Glomerular visceral epithelial cell (primary cell): ENCODE measurements around the gene EFHD2.
"Not testable (repeated sequence)": the region's sequence is repeated elsewhere in the genome, so short reads cannot be mapped to it uniquely, and the experiment has no call there.

Source experiments
- DNase-seq: peaks from one replicate; pipeline ENCODE4 v3.0.0-alpha.2; 2016; ENCODE audit errors: extremely low spot score

The EFHD2 gene

DNA sequence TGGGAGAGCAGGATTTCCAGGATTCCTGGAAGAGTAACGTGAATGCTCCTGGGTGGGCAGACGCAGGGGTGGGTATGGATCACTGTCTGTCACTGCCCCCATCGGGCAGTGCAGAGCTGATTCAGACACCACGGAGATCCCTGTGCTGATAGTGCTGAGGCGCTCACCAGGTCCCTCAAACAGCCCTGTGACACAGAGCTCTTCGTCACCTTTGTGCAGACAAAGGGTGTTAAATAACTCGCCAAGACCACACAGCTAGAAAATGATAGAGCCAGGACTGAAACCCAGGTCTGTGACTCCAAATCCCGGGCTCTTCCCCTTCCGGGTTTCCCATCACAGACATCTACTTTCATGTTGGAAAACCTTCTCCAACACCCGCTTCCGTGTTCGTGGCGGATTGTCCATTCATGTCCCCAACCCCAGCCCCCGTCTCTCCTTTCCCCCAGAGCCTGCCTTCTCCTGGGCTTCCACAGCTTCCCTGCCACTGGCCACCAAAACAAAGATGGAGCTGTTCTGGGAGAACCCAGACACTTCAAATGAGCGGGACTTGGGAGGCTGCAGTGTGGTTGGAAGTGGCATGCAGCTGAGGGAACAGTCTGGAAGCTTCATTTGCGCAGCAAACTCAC, 2.6 kb downstream of the EFHD2 start:
- DNase-seq, result no peak

DNA sequence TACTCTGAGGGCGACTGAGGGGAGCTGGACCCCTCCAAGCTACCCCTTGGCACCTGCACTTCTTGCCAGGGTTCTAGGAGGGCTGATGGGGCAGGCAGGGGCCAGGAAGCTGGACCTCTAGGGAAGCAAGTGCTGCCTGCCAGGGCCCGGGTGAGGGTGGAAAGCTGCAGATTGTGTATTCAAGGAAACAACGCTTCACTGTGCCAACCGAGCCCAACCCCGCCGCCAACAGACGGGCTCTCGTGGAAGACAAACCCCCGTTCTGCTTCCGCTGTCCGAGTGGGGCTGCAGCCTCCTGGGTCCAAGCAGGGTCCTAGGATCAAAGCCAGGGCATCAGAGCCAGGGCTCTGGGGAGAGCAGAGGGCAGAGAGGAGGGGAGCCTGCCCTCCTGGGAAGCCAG, 3.2 kb downstream of the EFHD2 start:
- DNase-seq, result no peak

DNA sequence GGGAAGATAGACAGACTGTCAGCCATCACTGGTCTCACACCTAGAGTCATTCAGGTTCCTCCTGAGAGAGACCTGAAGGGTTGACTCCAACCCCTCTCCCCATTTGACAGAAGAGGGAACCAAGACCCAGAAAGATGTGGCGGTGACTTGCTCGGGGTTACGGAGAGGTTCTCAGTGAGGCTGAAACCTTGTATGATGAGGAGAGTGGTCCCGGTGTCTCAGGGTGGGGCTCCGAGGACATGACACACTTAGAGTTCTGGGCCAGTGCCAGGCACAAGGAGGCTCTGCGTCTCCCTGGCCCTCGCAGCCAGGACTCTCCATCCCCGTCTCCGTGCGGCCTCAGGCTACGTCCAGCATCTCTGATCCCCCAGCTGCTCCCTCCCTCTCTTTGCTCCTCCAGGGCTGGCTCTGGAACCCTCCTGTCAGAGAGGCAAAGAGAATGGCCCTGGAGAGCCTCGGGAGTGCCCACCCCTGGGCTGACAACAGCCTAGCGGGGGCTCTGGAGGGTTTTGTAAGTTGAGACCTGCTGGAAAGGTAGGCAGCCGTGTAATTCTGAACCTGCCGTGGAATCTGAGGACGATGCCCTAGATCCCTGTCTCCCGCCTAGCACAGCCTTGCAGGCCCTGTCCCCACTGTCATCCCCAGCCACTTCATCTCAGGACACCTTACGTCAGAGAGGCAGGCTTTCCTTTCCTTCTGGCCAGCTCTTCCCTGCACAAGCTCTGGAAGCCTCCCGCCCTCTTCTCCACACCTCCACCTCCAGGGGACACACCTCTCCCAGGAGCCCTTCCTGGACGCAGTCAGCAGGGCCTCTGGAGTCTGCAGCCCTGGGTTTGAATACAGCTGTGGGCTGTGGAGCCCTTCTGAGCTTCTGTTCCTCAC, 4.1 kb downstream of the EFHD2 start:
- DNase-seq, result no peak

DNA sequence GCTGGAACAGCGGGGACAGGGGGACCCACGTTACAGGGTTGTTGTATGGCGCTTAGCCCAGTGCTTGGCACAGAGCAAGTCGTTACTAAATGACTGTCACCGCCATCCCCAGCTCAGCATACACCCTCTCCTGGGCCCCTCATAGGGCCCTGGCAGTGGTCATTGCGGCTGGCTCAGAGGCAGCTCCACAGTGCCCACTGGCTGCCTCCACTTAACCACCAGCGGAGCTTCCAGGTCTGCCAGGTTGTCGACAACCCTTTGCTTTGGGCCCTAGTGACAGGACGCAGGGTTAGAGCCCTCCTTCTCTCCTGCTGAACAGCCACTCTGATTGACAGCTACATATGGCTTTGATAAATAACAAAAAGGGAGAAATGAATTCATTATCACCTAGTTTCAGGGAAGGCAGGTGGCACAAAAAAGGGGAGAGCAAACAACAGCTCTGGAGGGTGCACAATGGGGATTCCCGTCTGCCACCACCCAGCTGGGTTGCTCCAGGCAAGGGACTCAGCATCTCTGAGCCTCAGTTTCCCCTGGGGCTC, 4.8 kb downstream of the EFHD2 start:
- DNase-seq, result no peak

DNA sequence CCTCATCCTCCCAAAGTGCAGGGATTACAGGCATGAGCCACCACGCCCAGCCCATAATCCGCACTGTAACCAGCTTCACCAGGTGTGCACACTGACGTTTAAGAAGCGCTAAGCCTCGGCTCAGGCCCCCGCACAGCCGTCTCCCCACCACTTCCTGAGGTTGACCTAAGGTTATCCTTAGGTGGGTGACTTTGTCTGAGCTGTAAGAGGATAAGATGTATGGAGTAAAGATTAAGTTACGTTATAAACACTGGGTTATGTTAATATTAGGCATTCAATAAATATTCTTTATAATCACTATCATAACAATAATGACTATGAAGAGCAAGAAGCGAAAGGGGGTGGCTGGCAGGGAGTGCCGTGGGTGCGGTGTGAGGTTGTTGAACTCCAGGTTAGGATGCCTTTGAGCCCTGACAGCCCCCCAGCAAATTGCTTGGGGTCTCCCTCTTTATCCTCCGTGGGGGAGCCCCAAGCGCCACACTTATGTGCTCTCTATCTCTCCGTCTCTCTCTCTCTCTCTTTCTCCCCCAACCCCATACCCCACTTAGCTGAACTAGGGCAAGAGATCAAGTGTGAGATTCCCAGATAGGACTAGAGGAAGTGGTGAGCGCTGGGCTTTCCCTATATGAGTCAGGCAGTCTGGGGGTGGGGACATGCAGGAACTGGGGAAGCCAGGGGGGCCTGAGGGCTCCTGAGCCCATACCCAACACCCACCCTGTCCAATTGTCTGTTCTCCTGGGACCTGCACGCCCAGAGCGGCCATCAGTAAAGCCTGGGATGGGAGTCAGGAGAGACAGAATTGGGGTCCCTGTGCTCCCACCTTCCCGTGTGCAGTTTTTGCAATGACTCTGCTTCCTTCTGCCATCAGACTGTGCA, 7.6 kb downstream of the EFHD2 start:
- peak; percentile 89 for DNase-seq

DNA sequence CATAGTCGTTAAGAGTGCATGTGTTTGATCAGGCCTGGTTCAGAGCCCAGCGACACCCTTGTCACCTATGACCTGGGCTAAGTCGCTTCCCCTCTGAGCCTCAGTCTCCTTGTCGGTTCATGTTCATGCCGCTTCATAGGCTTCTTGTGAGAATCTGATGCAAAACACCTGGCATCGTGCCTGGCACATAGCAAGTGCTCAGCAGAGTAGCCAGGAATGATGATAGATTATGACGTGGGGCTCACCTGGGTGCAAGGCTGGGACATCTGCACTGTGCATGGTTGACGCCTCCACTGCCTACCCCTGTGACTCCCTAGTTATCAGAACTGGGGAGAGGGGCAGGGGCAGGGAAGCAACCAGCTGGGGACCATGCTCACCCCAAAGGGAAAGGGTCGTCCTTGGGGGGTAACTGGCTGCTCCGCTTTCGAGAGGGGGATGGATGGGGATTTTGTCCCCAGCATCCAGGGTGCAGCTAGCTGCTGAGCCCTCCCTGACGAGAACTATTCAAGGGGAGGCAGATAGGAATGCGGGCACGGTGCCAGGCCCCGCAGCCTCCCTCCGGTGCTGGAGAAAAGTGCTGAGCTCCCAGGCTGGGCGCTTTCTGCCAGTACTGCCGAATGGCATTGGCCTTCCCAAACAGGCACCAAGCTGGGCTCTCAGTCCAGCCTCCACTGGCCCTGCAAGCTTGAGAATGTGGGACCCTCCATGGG, 9.3 kb downstream of the EFHD2 start:
- DNase-seq, result peak; percentile 73

DNA sequence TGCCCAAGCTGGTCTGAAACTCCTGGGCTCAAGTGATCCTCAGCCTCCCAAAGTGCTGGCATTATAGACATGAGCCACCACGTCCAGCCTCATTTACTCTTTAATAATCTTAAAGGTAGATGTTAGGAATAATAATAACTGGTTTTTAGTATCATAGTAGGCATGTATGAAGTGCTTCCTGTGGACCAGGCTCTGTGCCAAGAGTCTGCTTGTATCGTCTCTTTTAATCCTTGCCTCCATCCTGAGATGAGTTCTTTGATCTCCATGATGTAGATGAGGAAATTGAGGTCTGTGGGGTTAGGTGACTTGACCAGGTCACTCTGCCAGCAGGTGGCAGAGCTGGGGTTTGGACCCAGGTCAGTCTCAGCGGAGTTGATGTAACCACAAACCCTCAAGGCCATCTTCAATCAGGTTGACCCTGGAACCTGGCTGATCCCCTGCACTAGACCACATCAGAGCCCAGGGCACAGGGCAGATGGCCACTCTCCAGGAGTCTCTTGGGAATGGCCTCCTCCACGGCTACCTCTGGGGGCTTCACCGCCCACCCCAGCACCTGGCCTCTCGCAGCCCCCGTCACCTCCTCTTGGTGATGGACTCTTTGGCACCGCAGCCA, 11.3 kb downstream of the EFHD2 start:
- no peak for DNase-seq

DNA sequence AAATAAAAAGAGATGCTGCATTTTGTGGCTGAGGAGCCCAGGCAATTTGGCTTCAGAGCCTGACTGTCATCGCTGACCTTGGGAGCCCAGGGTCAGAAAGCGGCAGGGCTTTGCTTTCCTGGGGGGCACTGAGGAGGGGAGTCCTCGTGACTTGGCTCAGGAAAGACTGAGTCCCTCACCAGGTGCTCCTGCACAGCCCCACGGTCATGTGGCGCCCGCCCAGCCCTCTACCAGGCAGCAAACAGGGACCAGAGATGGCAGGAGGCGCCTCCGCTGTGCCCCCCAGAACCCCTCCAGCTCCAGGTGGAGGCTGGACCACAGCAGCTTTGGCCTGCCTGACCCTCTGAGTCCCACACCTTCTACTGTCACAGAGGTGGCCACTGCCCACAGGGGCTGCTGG, 13.2 kb downstream of the EFHD2 start:
- DNase-seq, result no peak

DNA sequence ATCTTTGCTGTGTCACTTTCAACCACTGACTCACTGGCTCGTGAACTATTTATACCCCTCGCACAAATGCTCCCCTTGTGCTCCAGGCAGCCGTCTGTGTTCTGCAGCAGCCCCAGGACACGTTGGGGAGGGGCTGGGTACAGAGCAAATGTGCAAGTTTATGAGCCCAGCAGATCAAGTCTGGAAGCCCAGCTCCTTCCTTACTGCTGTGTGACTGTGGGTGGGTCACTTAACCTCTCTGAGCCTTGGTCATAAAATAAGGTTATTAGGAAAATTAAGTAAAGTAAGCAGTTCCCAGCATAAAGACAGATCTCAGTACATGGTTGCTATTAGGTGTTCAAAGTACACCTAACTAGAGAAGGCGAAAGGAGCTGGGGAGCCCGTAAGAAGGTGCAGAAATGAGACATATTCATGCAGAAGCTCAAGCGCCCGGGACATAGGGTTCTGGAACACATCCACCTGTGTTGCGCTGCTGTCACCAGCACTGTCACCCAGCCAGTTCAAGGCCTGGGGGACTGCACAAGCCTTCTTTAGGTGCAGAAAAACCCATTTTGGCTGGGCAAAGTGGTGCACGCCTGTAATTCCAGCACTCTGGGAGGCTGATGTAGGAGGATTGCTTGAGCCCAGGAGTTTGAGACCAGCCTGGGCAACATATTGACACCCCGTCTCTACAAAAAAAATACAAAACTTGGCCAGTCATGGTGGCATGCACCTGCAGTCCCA, 13.8 kb downstream of the EFHD2 start:
- DNase-seq, result no peak

DNA sequence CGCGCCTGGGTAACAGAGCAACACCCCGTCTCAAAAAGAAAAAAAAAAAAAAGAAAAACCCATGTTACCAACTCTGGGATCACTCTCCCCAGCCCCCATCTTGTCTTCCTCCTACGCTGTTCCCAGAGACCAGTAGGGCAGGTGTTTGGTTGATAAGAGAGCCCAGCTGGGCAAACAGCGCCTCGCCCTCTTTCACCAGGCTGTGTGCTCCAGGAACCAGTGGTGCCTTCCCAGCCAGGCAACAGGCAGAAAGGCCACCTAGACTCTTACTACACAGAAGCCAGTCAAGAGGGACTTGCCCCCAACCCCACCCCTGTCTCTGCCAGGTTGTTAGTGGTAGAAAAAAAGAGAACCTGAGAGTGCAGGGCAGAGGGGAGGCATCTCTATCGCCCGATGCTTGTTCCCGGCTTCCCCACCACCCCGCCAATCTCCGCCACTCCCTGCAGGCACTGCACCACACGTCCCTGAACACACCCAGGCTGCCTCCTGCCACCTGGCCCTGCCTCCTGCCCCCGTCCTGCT, 14.5 kb downstream of the EFHD2 start:
- DNase-seq, result no peak

DNA sequence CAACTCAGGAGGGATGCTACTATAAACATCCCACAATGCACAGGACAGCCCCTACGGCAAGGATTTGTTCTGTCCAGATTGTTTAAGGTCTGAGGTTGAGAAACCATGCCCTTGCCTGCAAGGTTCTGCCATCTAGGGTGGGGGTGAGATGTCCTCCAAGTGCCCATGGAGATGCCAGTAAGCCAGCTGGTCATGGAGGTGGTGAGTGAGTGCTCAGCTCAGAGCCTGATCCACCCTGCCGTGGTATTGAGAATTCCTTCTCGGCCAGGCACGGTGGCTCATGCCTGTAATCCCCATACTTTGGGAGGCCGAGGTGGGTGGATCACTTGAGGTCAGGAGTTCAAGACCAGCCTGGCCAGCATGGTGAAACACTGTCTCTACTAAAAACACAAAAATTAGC, 15.3 kb downstream of the EFHD2 start:
- no peak for DNase-seq

DNA sequence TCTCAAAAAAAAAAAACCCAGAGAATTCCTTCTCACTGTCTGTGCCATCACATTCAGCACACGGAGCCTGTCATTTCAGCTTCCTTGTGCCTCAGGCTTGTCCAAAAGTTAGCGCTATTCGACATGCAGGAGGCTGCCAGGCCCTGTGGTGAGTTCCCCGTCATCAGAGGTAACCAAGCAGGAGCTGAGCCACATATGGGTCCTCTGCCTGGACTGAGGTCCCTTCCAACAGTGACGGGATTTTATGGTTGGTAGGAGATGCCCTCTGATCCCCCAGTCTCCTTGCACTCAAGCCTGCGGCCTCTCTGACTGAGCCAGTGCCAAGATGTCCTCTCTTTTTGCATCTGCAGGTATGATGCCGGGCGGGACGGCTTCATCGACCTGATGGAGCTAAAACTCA, 15.8 kb downstream of the EFHD2 start:
- no peak for DNase-seq

DNA sequence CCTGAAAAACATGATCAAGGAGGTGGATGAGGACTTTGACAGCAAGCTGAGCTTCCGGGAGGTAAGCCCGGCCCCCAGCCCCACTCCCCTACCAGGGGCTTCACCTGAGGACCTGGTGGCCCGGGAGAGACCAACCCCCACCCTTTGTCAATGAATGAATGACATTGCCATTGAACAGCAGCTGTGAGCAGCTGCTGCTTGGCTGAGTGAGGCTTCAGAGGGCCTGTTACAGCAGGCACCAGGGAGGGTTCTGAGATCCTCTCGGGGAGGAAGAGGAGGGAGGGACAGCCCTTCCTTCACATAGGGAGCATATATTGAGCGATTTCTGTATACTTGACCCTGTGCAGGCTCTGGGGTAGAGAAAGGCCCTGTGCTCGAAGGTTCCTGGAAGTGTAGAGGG, 16.3 kb downstream of the EFHD2 start:
- DNase-seq, result no peak

DNA sequence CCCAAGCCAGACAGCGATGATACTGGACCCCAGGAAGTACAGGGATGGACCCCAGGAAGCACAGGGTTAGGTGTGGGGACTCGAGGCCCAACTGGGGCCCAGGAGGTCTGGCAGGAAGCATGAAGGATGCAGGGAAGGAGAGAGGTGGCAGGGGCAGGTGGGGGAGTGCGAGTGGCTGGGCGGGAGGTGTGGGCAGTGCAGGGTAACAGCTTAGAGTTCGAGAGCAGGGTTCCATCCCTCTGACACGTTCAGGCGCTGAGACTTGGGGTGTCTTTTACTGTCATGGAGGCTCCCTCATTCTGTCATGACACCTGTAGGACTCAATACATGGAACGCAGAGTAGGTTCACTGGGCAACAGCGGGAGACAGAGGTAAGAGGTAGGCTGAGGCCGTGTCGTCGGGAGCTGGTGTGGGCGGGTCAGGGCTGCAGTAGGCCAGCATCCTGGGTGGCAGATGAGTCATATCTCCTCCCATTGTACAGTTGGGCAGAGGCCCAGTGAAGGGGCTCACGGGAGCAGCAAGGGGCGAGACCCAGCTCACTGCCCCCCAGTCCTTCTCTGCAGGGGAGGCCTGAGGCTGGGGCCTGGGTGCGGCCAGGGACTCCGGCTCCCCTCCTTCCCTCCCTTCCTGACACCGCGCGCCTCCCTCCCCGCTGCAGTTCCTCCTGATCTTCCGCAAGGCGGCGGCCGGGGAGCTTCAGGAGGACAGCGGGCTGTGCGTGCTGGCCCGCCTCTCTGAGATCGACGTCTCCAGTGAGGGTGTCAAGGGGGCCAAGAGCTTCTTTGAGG, 17.0 kb downstream of the EFHD2 start:
- peak; percentile 54 for DNase-seq

DNA sequence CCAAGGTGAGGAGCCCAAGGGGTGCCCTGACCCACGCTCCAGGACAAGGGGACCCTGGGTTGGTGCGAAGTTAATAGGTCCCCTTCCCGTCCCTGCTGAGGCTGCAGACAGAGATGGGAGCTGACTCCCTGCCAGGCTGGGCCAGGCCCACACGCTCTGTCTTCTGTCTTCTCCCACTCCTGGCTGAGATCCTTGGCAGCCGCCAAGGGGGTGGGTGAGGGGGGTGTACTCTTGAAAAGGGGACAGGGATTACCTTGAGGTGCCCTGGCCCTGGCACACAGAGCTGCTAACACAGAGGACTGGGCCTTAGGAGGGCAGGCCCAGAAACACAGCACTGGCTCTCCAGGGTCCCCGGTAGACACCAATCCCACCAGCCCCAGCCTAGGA, 17.6 kb downstream of the EFHD2 start:
- DNase-seq, result no peak

DNA sequence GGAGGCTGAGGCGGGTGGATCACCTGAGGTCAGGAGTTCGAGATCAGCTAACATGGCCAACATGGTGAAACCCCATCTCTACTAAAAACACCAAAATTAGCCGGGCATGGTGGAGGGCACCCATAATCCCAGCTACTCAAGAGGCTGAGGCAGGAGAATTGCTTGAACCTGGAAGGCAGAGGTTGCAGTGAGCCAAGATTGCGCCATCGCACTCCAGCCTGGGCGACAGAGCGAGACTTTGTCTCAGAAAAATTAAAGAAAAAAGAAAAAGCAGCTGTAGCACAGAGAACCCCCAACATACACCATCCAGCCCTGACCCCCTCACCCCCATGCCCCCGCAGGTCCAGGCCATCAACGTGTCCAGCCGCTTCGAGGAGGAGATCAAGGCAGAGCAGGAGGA, 18.6 kb downstream of the EFHD2 start:
- DNase-seq, result not testable (repeated sequence)

DNA sequence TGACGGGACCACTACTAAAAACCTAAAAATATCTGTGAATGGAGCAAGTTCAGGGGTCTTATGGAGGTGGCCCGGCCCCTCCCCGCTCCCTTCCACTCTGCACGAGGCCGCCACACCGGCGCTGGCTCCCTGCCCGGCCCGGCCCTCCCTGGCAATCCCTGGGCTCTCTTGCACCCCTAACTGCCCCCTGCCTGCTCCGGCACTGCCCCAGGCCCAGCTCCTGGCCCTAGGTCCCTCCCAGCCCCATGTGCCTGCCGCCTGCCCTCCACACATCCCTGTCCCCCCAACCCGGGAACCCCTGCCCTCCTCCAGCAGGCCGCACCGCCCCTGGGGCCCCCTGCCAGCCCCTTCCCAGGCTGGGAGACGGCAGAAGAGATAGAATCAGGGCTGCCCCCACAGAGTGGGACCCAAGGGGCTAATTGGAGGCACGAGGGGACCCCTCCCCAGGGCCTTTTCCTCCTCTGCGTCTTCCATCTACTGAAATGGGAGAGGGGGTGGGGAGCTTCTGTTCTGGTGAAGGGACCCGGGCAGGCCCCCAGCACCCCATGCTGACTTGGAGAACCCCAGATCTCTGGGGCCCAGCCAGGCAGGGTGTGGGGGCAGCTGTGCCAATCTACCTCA, 19.2 kb downstream of the EFHD2 start:
- DNase-seq, result no peak

DNA sequence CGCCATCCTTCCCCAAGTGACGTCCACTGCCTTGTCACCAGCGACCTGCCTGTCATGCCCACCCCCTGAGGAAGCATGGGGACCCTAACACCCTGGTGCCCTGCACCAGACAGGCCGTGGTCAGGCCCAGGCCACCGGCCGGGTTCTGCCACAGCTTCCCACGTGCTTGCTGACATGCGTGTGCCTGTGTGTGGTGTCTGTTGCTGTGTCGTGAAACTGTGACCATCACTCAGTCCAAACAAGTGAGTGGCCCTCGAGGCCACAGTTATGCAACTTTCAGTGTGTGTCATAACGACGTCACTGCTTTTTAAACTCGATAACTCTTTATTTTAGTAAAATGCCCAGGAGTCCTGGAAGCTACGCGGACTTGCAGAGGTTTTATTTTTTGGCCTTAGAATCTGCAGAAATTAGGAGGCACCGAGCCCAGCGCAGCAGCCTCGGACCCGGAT, 20.0 kb downstream of the EFHD2 start:
- DNase-seq, result no peak
